Esophagus muscularis mucosa (tissue), 4 donors: ENCODE data around the gene TSPAN32. TPM values are rescaled to one million over a fixed set of nuclear protein-coding genes. Genes with fewer than 3 reads are reported as not detected.

ENCODE experiments used
- DNase-seq: peaks from one replicate; pipeline ENCODE4 v3.0.0-alpha.2; 2017; ENCODE audit errors: extremely low spot score
- H3K27ac ChIP-seq, 4 donors: fragments of 200-600 bp; sonication (generic); replicated peaks in 1 of 4; 1 replicate in 3 of 4; 2 replicates in 1 of 4; pipeline ENCODE4 v1.5.1; 2016 to 2019; ENCODE audit warnings: mild to moderate bottlenecking in 1 of 4
- H3K27me3 ChIP-seq, 4 donors: fragments of 200-600 bp; sonication (generic); one replicate each; pipeline versions ENCODE4 v1.5.1 to v1.6.0; 2016 to 2019
- H3K36me3 ChIP-seq, 4 donors: fragments of 200-600 bp; sonication (generic); one replicate each; pipeline ENCODE4 v1.5.1; 2016 to 2019
- H3K4me1 ChIP-seq, 4 donors: fragments of 200-600 bp; sonication (generic); one replicate each; pipeline ENCODE4 v1.5.1; 2016 to 2019
- H3K4me3 ChIP-seq, 4 donors: fragments of 200-600 bp; sonication (generic); 1 replicate in 2 of 4; 2 replicates in 2 of 4; pipeline ENCODE4 v1.5.1; 2016 to 2019; ENCODE audit warnings: mild to moderate bottlenecking in 4 of 4, moderate library complexity in 1 of 4
- H3K9me3 ChIP-seq, 4 donors: fragments of 200-600 bp; sonication (generic); 1 replicate in 3 of 4; 2 replicates in 1 of 4; pipeline ENCODE4 v1.5.1; 2016 to 2019
- EP300 ChIP-seq: sonication (generic); formaldehyde crosslinking; IDR thresholded peaks from one replicate; pipeline ENCODE4 v1.6.1; 2017; ENCODE audit warnings: antibody characterized with exemption
- POLR2A ChIP-seq: fragments of 450-650 bp; IDR thresholded peaks from one replicate; pipeline ENCODE4 v1.6.1; 2017; ENCODE audit warnings: antibody characterized with exemption, moderate library complexity, mild to moderate bottlenecking, low read depth
- POLR2AphosphoS5 ChIP-seq, 2 donors: sonication (generic); formaldehyde crosslinking; IDR thresholded peaks; one replicate each; pipeline ENCODE4 v1.6.1; 2017; ENCODE audit warnings: antibody characterized with exemption in 2 of 2
- WGBS: methylation state at CpG from one replicate; pipeline ENCODE4 v1.1.5; 2018; 5-methylcytosine and 5-hydroxymethylcytosine counted together
- intact Hi-C: fragments of 100-400 bp; cut with DNase I; formaldehyde crosslinking; loops from one replicate; pipeline ENCODE4 v1.15.1; 2023
- total RNA-seq, 4 donors: library from RNA; depleted of rRNA; stranded (reverse); fragments of >200 nt; gene quantifications; one replicate each; pipeline versions ENCODE4 v1.1.0 to v1.2.1, GENCODE V29; 2016
- TF ChIP-seq, protein P1 (sequence below), 3 experiments: fragments of 200-600 bp in 2 of 3; fragments of 450-650 bp in 1 of 3; sonication (generic) in 2 of 3; IDR thresholded peaks; one replicate each; pipeline ENCODE4 v1.5.1; 2017 to 2019; ENCODE audit warnings: antibody characterized with exemption in 3 of 3, mild to moderate bottlenecking in 2 of 3, moderate library complexity in 1 of 3

Gene TSPAN32
- total RNA-seq, 4 donors from 2014 or later: 0.52 to 3.5 (median 1.2) TPM; not detected in 1

DNA sequence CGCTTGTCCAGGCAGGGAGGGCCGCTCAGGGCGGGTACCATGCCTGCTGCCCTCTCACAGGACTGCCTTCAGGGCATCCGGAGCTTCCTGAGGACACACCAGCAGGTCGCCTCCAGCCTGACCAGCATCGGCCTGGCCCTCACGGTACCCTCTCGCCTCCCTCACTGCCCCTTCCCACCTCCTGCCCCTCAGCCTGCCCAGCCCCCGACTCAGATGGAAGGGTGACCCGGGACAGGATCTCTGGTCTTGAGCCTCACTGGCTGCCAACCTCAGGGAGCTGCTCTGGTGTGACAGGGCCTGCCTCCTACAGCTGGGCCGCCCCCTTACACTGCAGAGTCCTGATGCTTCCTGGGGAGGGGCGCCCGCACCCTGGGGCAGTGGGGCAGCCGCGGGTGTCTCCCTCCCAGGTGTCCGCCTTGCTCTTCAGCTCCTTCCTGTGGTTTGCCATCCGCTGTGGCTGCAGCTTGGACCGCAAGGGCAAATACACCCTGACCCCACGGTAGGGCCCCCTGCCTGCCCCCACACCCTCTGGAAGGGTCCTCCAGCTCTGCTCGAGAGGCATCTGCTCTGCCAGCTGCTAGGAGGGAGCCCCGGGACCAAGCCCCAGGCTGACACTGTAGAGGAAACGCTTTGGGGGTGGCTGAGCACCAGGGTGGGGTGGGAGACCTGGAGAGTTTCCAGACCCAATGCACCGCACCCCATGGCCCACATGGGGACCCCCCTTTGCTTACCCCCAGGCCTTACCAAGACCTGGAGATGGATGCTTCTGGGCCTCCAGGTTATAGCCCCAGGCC lies 14.6 kb downstream of the TSPAN32 start:
- Histone ChIP-seq H3K36me3 (no peaks in the 10 kb centered on the region), H3K4me3 (no peak overlapping the region), H3K27ac (peak overlapping the region; percentile 79 to 85 (median 84)), H3K27me3 (no peaks in the 10 kb centered on the region), H3K4me1 (peaks cover 32 to 47% (median 43%) of the 10 kb centered on the region in 4 donors), H3K9me3 (peaks cover 0 to 11% (median 5%) of the 10 kb centered on the region in 4 donors)
- intact Hi-C loops: no loop called here
- no peak for DNase-seq
- TF ChIP-seq POLR2A (no peak), POLR2AphosphoS5 (IDR thresholded peaks at IDR 0.05) (no peak), EP300 (no peak)
- TF ChIP-seq, protein P1, sequence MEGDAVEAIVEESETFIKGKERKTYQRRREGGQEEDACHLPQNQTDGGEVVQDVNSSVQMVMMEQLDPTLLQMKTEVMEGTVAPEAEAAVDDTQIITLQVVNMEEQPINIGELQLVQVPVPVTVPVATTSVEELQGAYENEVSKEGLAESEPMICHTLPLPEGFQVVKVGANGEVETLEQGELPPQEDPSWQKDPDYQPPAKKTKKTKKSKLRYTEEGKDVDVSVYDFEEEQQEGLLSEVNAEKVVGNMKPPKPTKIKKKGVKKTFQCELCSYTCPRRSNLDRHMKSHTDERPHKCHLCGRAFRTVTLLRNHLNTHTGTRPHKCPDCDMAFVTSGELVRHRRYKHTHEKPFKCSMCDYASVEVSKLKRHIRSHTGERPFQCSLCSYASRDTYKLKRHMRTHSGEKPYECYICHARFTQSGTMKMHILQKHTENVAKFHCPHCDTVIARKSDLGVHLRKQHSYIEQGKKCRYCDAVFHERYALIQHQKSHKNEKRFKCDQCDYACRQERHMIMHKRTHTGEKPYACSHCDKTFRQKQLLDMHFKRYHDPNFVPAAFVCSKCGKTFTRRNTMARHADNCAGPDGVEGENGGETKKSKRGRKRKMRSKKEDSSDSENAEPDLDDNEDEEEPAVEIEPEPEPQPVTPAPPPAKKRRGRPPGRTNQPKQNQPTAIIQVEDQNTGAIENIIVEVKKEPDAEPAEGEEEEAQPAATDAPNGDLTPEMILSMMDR (IDR thresholded peaks at IDR 0.05): no peak
- WGBS: 96% methylated on average over 9 of the region's 23 CpGs

- H3K27me3 ChIP-seq: no peaks in the 10 kb centered on the region
- WGBS: 91% methylated on average over 3 of the region's 3 CpGs
- peaks cover 0 to 11% (median 5%) of the 10 kb centered on the region in 4 donors for H3K9me3 ChIP-seq
- H3K36me3 ChIP-seq: no peaks in the 10 kb centered on the region
- no peak overlapping the region for H3K27ac ChIP-seq
- no peak overlapping the region for H3K4me3 ChIP-seq
- no peak for DNase-seq
- intact Hi-C loops: no loop called here
- peaks cover 32 to 43% (median 40%) of the 10 kb centered on the region in 4 donors for H3K4me1 ChIP-seq
- TF ChIP-seq EP300 (no peak), POLR2A (no peak), POLR2AphosphoS5 (IDR thresholded peaks at IDR 0.05) (no peak)
- TF ChIP-seq, protein P1 (IDR thresholded peaks at IDR 0.05): no peak
These were observed 15.1 kb downstream of the TSPAN32 start for GRCh38 chr11:2316963-2317244.

- peaks cover 29 to 37% (median 34%) of the 10 kb centered on the region in 4 donors for H3K4me1 ChIP-seq
- no peak overlapping the region for H3K27ac ChIP-seq
- intact Hi-C loops: no loop called here
- TF ChIP-seq, protein P1 (IDR thresholded peaks at IDR 0.05): no peak
- no peak for TF ChIP-seq POLR2A
- no peak for TF ChIP-seq EP300
- no peak for TF ChIP-seq POLR2AphosphoS5 (IDR thresholded peaks at IDR 0.05)
- no peaks in the 10 kb centered on the region for H3K36me3 ChIP-seq
- 94% methylated on average over 16 of the region's 17 CpGs for WGBS
- H3K9me3 ChIP-seq: peaks cover 0 to 11% (median 5%) of the 10 kb centered on the region in 4 donors
- DNase-seq: no peak
- no peak overlapping the region for H3K4me3 ChIP-seq
- no peaks in the 10 kb centered on the region for H3K27me3 ChIP-seq
These were observed 15.7 kb downstream of the TSPAN32 start for GRCh38 chr11:2317354-2318050.

DNA sequence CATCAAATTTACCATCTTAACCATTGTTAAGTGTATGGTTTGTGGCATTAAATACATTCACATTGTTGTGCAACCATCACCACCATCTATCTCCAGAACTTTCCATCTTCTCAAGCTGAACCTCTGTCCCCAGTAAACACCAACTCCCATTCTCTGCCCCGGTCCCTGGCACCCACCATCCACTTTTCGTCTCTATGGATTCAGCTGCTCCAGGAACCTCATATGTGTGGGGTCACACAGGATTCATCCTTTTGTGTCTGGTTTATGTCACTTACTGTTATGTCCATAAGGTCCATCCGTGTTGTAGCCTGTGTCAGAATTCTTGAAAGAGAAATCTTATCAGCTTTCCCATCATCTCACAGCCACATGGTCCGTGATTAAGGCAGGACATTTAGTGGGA lies 16.3 kb downstream of the TSPAN32 start:
- Histone ChIP-seq H3K36me3 (no peaks in the 10 kb centered on the region), H3K9me3 (peaks cover 0 to 11% (median 5%) of the 10 kb centered on the region in 4 donors), H3K4me1 (peaks cover 28 to 30% (median 29%) of the 10 kb centered on the region in 4 donors), H3K27ac (no peak overlapping the region), H3K4me3 (no peak overlapping the region), H3K27me3 (no peaks in the 10 kb centered on the region)
- TF ChIP-seq, protein P1 (IDR thresholded peaks at IDR 0.05): no peak
- TF ChIP-seq POLR2AphosphoS5 (IDR thresholded peaks at IDR 0.05) (no peak), POLR2A (no peak), EP300 (no peak)
- intact Hi-C loops: no loop called here
- DNase-seq: no peak
- WGBS: 85% methylated on average over 4 of the region's 4 CpGs
